Measurements from ENCODE around the gene MYL6. TPM values are rescaled to one million over a fixed set of nuclear protein-coding genes. Genes with fewer than 3 reads are reported as not detected.

MYL6 gene
- total RNA-seq, 1 donor from 2014 or later, result 2,679 TPM

DNA sequence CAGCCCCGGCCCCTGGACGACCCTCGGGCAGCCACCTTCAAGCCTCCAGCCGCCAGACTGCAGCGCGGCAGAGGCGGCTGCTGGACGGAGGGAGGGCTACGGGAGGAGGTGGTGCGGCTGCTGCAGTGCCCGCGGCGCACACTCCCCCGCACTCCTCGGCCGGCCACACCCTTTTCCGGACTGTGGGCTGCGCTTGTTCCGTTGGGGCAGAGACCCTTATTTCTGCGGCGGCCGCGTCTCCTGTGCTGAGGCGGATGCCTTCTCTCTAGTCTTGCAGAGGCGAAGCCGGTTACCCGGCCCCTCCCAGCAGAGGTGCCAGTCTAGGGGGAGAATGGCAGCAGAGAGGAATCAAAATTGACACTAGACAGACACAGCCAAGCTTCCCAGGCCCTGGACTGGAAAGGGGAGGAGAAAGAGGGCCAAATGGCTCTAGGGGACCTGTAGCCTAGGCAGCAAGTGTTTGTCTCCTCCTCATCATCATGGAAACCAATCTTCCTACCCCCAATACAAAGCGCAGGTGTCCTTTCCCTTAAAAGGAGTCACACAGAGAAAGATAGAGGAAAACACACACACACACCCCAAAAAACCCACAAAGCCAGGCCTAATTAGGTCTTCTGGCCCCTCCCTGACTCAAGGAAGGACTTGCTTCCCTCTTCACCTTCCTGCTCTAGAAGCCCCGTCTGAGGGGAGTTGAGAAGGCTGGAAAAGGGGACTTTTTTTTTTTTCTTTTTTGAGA lies 28.8 kb upstream of the MYL6 start:
- peak; percentile 53 for DNase-seq (ENCODE audit: low spot score)

- no peak for DNase-seq (ENCODE audit: low spot score)
Observed at GRCh38 chr12:56129942-56130495, 28.1 kb upstream of the MYL6 start.

DNA sequence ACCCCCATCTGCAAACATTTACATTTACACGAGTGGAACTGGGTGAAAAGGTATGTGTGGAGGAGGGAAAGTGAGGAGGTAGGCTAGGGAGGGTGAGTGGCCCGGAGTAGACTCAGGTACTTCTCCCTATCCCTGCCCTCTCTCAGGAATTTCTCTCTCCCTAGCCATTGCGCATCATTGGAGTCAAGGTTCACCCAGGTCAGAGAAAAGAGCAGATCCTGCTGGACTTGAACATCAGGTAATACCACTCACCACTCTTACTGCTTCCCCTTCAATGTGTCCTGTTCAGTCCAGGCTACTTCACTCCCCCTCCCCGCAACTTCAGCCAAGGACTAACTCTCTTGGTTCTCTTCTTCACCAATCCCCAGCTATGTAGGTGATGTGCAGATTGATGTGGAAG lies 27.3 kb upstream of the MYL6 start:
- no peak for DNase-seq (ENCODE audit: low spot score)

DNA sequence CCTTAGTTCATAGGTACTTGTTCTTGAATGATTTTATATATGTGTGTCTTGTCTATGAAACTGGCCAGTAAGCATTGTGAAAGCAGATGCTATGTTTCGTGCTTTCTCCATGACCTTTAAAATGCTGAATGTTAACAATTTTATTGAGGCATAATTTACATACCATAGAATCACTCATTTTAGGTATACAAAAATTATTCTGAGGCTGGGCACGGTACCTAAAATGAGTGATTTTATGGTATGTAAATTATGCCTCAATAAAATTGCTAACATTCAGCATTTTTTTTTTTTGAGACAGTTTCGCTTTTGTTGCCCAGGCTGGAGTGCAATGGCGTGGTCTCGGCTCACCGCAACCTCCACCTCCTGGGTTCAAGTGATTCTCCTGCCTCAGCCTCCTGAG lies 23.3 kb upstream of the MYL6 start:
- no peak for DNase-seq (ENCODE audit: low spot score)

DNA sequence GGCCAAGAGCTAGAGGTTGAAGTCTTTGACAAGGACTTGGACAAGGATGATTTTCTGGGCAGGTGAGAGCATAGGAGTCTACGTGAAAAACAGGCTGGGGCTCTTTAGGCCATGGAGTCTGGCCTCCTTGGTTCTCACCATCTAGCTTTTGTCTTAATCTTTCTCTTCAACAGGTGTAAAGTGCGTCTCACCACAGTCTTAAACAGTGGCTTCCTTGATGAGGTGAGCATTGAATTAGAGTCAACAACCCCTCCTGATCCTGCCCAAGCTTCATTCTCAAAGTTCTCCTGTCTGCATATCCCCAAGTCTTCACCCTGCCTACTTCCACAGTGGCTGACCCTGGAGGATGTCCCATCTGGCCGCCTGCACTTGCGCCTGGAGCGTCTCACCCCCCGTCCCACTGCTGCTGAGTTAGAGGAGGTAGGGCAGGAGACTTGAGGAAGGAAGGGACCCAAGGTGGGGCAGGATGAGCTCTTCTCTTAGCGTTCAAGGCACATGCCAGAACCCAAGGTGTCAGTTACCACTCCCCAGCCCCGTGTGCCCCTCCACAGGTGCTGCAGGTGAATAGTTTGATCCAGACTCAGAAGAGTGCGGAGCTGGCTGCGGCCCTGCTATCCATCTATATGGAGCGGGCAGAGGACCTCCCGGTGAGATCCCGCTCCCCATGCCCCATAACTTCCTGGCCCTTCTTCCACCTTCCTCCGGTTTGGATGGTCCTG lies 20.1 kb upstream of the MYL6 start:
- no peak for DNase-seq (ENCODE audit: low spot score)

GRCh38 chr12:56141946-56142784 lies 16.0 kb upstream of the MYL6 start:
- no peak for DNase-seq (ENCODE audit: low spot score)

DNA sequence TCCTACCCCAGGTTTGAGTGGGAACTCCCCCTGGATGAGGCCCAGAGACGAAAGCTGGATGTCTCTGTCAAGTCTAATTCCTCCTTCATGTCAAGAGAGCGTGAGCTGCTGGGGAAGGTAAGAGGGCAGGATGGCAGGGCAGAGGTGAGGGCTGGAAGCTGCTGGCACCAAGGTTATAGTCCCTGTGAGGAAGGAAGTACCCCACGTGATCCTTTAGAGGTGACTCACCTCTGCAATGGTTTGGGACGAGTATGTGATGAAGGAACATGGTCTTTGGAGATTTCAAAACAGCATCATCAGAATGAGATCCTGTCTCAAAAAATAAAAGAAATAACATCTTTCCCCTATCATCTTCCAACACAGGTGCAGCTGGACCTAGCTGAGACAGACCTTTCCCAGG lies 14.9 kb upstream of the MYL6 start:
- no peak for DNase-seq (ENCODE audit: low spot score)

DNA sequence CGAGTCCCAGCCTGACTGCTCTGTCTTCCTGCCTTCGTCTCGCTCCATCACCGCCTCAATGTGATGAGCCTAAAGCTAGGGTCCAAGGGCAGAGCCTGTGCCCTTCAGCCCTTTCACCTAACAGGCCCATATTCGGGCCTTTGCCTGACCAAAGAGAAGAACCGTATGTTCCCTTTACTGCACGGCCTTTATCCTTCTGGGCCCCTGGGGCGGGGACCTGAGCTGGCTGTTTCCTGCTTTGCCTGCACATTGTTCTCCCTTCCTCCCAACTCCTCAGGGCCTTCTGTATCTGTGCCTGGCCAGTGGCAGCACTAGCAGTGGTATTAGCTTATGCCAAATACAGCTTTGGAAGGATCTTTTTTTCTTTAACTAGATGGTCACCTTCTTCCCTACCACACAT lies 14.3 kb upstream of the MYL6 start:
- no peak for DNase-seq (ENCODE audit: low spot score)

DNA sequence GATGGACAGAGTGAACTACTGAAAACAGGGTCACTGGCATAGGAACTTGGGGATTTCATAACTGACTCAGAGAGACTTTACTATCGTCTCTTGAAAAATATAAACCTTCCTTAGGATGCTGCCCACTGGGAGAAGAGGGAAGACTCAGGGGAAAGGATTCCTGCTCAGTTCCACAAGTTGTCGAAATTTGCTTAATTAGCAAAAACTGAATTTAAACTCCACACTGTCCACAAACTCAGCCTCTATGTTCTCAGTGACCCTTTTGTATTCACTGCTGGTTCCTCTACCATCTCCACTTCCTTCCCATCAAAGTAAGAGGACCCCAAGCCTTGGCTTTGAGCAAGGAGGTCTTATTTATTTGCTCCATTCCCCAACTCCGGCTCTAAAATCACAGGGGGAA lies 12.9 kb upstream of the MYL6 start:
- no peak for DNase-seq (ENCODE audit: low spot score)

GRCh38 chr12:56146492-56147460 lies 11.4 kb upstream of the MYL6 start:
- no peak for DNase-seq (ENCODE audit: low spot score)

DNA sequence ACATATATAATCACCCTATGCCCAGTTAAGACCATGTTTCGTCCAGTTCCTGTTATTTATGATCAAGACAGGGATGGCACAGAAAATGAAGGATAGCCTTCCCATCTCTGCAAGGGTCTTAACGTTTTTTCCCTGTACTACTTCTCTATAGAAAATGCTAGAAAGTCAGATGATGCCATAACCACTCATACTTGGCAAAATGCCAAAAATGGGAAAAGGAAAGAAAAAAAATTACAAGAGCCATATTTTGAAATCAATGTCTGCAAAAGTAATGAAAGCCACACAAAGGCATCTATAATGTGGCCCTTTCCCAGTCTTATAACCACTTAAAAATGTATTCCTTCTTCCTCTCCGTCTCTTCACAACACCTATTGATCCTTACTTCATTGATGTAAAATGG lies 7.6 kb upstream of the MYL6 start:
- DNase-seq (ENCODE audit: low spot score), result no peak

GRCh38 chr12:56151672-56152131 lies 6.5 kb upstream of the MYL6 start:
- no peak for DNase-seq (ENCODE audit: low spot score)

- DNase-seq (ENCODE audit: low spot score), result peak; percentile 96
Observed at GRCh38 chr12:56152132-56152755, 5.9 kb upstream of the MYL6 start, which contains the start of gene MYL6B. TSS of gene MYL6B (plus strand) at chr12:56152587. CDS start at chr12:56153919, 1,332 bp downstream.

GRCh38 chr12:56152756-56153677 lies 5.1 kb upstream of the MYL6 start:
- no peak for DNase-seq (ENCODE audit: low spot score)

- no peak for DNase-seq (ENCODE audit: low spot score)
Observed at GRCh38 chr12:56153678-56154065, 4.5 kb upstream of the MYL6 start.

GRCh38 chr12:56154246-56154771 lies 3.9 kb upstream of the MYL6 start:
- no peak for DNase-seq (ENCODE audit: low spot score)

DNA sequence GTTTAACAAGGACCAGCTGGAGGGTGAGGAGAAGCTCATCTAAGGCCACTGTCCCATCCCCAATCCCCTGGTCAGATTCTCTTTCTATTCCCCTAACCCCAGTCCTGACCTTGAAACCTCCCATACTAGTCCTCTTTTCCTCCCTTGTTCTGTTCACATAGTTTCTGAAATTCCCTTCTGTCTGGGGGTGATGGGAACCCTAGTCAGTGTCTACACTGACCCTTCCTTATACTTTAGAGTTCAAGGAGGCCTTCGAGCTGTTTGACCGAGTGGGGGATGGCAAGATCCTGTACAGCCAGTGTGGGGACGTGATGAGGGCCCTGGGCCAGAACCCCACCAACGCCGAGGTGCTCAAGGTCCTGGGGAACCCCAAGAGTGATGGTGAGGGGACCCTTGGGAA lies 3.3 kb upstream of the MYL6 start:
- DNase-seq (ENCODE audit: low spot score), result no peak

GRCh38 chr12:56155256-56155845 lies 2.8 kb upstream of the MYL6 start:
- DNase-seq (ENCODE audit: low spot score), result no peak
